Progenitor cell of endocrine pancreas (in vitro differentiated cells): ENCODE results near the gene MAPT. TPM values are rescaled to one million over a fixed set of nuclear protein-coding genes. Genes with fewer than 3 reads are reported as not detected.
A peak's percentile ranks its signal among the peaks of the same experiment; 100 is the strongest.
"Not testable (repeated sequence)": the region's sequence is repeated elsewhere in the genome, so short reads cannot be mapped to it uniquely, and the experiment has no call there.

Experiments
- DNase-seq: peaks from one replicate; pipeline ENCODE4 v3.0.0; 2021; ENCODE audit warnings: low spot score; ENCODE audit not compliant: unreplicated experiment
- H3K27ac Mint-ChIP-seq: 2 replicates; pipeline ENCODE4 v1.8.0; 2021; ENCODE audit warnings: mild to moderate bottlenecking, moderate library complexity, mixed read lengths
- H3K27me3 Mint-ChIP-seq: 2 replicates; pipeline ENCODE4 v1.8.0; 2021; ENCODE audit warnings: mixed read lengths
- H3K36me3 Mint-ChIP-seq: 2 replicates; pipeline ENCODE4 v1.8.0; 2022; ENCODE audit warnings: mixed read lengths; ENCODE audit not compliant: insufficient read depth
- H3K4me1 Mint-ChIP-seq: 2 replicates; pipeline ENCODE4 v1.8.0; 2021; ENCODE audit warnings: low read depth, mixed read lengths
- H3K4me3 Mint-ChIP-seq: 2 replicates; pipeline ENCODE4 v1.8.0; 2021; ENCODE audit warnings: low read depth, mild to moderate bottlenecking, moderate library complexity, mixed read lengths
- H3K9me3 Mint-ChIP-seq: 2 replicates; pipeline ENCODE4 v1.8.0; 2021; ENCODE audit warnings: low read depth, mixed read lengths
- CTCF ChIP-seq: fragments of 200-600 bp; sonication (generic); IDR thresholded peaks from one replicate; pipeline ENCODE4 v1.5.0; 2021; ENCODE audit warnings: antibody characterized with exemption, mild to moderate bottlenecking; ENCODE audit not compliant: unreplicated experiment
- total RNA-seq: library from RNA; stranded (reverse); gene quantifications from 2 replicates; pipeline ENCODE4 v1.2.1, GENCODE V29; 2021

Gene MAPT
- total RNA-seq, 1 donor from 2014 or later, result 2.5 TPM

GRCh38 chr17:46001390-46002310 is 107.3 kb downstream of the MAPT start:
- Mint-ChIP-seq H3K4me1 (no peaks in the 10 kb centered on the region), H3K36me3 (no peaks in the 10 kb centered on the region), H3K27me3 (peaks cover 3% of the 10 kb centered on the region), H3K9me3 (no peaks in the 10 kb centered on the region), H3K4me3 (no peak overlapping the region), H3K27ac (no peak overlapping the region)
- no peak for TF ChIP-seq CTCF
- no peak for DNase-seq

GRCh38 chr17:46002311-46002972 is 108.1 kb downstream of the MAPT start:
- Mint-ChIP-seq H3K4me1 (no peaks in the 10 kb centered on the region), H3K9me3 (no peaks in the 10 kb centered on the region), H3K27me3 (peaks cover 3% of the 10 kb centered on the region), H3K27ac (no peak overlapping the region), H3K36me3 (no peaks in the 10 kb centered on the region), H3K4me3 (no peak overlapping the region)
- DNase-seq, result peak; percentile 69
- peak; percentile 91 for TF ChIP-seq CTCF

GRCh38 chr17:46002973-46003316 is 108.6 kb downstream of the MAPT start:
- DNase-seq, result no peak
- no peaks in the 10 kb centered on the region for H3K36me3 Mint-ChIP-seq
- no peak overlapping the region for H3K27ac Mint-ChIP-seq
- H3K27me3 Mint-ChIP-seq, result peaks cover 3% of the 10 kb centered on the region
- H3K9me3 Mint-ChIP-seq, result no peaks in the 10 kb centered on the region
- no peaks in the 10 kb centered on the region for H3K4me1 Mint-ChIP-seq
- no peak for TF ChIP-seq CTCF
- H3K4me3 Mint-ChIP-seq, result no peak overlapping the region

GRCh38 chr17:46003907-46004748 is 109.8 kb downstream of the MAPT start:
- Mint-ChIP-seq H3K27ac (no peak overlapping the region), H3K36me3 (no peaks in the 10 kb centered on the region), H3K4me3 (no peak overlapping the region), H3K9me3 (no peaks in the 10 kb centered on the region), H3K27me3 (peaks cover 3% of the 10 kb centered on the region), H3K4me1 (no peaks in the 10 kb centered on the region)
- no peak for TF ChIP-seq CTCF
- no peak for DNase-seq

- DNase-seq, H3K27ac Mint-ChIP-seq, H3K4me1 Mint-ChIP-seq, H3K4me3 Mint-ChIP-seq, H3K9me3 Mint-ChIP-seq, H3K27me3 Mint-ChIP-seq, H3K36me3 Mint-ChIP-seq: not testable (repeated sequence)
These were observed 111.7 kb downstream of the MAPT start for GRCh38 chr17:46006082-46006481.
